ENCODE data around the gene UBE2QL1.

Gene UBE2QL1

GRCh38 chr5:6455571-6456200 is 7.0 kb downstream of the UBE2QL1 start:
- DNase-seq (ENCODE audit: low read depth): no peak

- no peak for DNase-seq (ENCODE audit: low read depth)
Measured at GRCh38 chr5:6456766-6457370, 8.2 kb downstream of the UBE2QL1 start.

- no peak for DNase-seq (ENCODE audit: low read depth)
Measured at GRCh38 chr5:6457592-6457991, 8.9 kb downstream of the UBE2QL1 start.

- DNase-seq (ENCODE audit: low read depth): no peak
Measured at GRCh38 chr5:6458833-6459232, 10.2 kb downstream of the UBE2QL1 start.

- DNase-seq (ENCODE audit: low read depth): no peak
Measured at GRCh38 chr5:6459896-6460295, 11.2 kb downstream of the UBE2QL1 start.

GRCh38 chr5:6461006-6461405 is 12.3 kb downstream of the UBE2QL1 start:
- DNase-seq (ENCODE audit: low read depth): no peak

- no peak for DNase-seq (ENCODE audit: low read depth)
Measured at GRCh38 chr5:6461793-6462650, 13.4 kb downstream of the UBE2QL1 start.

GRCh38 chr5:6462671-6463070 is 14.0 kb downstream of the UBE2QL1 start:
- no peak for DNase-seq (ENCODE audit: low read depth)

- DNase-seq (ENCODE audit: low read depth): no peak
Measured at GRCh38 chr5:6464441-6464840, 15.8 kb downstream of the UBE2QL1 start.

- no peak for DNase-seq (ENCODE audit: low read depth)
Measured at GRCh38 chr5:6465831-6466790, 17.5 kb downstream of the UBE2QL1 start.

- no peak for DNase-seq (ENCODE audit: low read depth)
Measured at GRCh38 chr5:6466975-6467567, 18.4 kb downstream of the UBE2QL1 start.

- DNase-seq (ENCODE audit: low read depth): no peak
Measured at GRCh38 chr5:6467591-6467990, 18.9 kb downstream of the UBE2QL1 start.

GRCh38 chr5:6468104-6468503 is 19.4 kb downstream of the UBE2QL1 start:
- no peak for DNase-seq (ENCODE audit: low read depth)

GRCh38 chr5:6468870-6469269 is 20.2 kb downstream of the UBE2QL1 start:
- no peak for DNase-seq (ENCODE audit: low read depth)

- DNase-seq (ENCODE audit: low read depth): no peak
Measured at GRCh38 chr5:6469836-6470235, 21.2 kb downstream of the UBE2QL1 start.

GRCh38 chr5:6470672-6471071 is 22.0 kb downstream of the UBE2QL1 start:
- DNase-seq (ENCODE audit: low read depth): no peak

- DNase-seq (ENCODE audit: low read depth): no peak
Measured at GRCh38 chr5:6471252-6471651, 22.6 kb downstream of the UBE2QL1 start.

GRCh38 chr5:6472792-6473191 is 24.1 kb downstream of the UBE2QL1 start:
- DNase-seq (ENCODE audit: low read depth): no peak

- no peak for DNase-seq (ENCODE audit: low read depth)
Measured at GRCh38 chr5:6473284-6473683, 24.6 kb downstream of the UBE2QL1 start.

- no peak for DNase-seq (ENCODE audit: low read depth)
Measured at GRCh38 chr5:6475626-6476312, 27.1 kb downstream of the UBE2QL1 start.

- no peak for DNase-seq (ENCODE audit: low read depth)
Measured at GRCh38 chr5:6476313-6476661, 27.6 kb downstream of the UBE2QL1 start.

Measured in stimulated activated CD8-positive, alpha-beta memory T cell treated with anti-CD3 and anti-CD28 coated beads, Interleukin-7, amount 100 ng/mL, for 24 hours (primary cell).